Astrocyte of the cerebellum (primary cell): ENCODE data around the gene PAK1.

Experiments
- DNase-seq: peaks from one replicate; pipeline ENCODE4 v3.0.0-alpha.2; 2011; ENCODE audit warnings: low read depth
- H3K4me3 ChIP-seq: 2 replicates; pipeline ENCODE4 v1.5.1; 2011; ENCODE audit warnings: mild to moderate bottlenecking, low read depth, low read length, moderate library complexity
- CTCF ChIP-seq: IDR thresholded peaks from 2 replicates; pipeline ENCODE4 v1.5.1; 2012; ENCODE audit warnings: low read length, low read depth, moderate library complexity, mild to moderate bottlenecking; ENCODE audit errors: missing control alignments
- in situ Hi-C: cut with HindIII; loops from 2 replicates; pipeline ENCODE4 v1.10.0; 2017; ENCODE audit warnings: low sequenced_read_pairs

The PAK1 gene

DNA sequence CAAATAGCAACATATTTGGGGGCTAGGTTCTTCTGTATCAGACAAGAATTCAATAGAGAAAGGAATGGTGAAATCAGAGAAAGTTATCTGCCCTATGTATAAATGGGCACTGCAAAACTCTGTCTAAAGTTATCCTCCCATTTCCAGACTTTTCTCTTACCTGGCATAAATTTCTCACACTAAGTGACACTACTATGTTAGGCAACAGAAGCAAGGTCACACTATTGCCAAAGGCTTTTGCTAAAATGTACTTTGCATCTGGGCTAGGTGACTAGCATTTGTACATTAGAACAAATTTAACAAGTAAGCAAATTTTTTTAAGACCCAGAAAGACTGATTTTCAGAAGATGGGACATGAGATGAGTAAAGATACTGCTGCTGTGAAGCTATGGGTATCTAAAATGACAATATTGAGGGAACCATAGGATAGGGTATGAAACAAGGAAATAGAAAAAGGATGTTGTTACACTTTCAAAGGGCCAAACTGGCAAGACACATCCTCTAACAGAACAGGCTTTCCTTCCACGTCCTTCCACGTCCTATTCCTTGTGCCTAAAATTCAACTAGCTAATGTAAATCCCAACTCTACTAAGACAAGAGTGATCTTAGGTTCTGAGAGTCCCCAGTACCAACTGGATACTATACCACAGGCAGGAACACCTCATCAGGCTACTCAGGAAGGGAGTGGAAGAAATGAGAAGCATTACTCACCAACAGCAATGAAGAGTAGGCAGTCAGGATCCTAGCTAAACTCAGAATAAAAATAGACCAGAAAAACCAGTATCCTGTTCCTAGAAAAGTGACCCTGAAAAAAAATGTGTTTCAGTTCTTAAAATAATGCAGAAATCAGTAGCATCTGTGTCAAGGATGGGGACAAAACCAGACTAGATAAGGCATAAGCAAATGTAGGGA lies 195.0 kb downstream of the PAK1 start:
- no peak for TF ChIP-seq CTCF
- DNase-seq = no peak
- H3K4me3 ChIP-seq = no peak overlapping the region
- in situ Hi-C loops = no loop called here

DNA sequence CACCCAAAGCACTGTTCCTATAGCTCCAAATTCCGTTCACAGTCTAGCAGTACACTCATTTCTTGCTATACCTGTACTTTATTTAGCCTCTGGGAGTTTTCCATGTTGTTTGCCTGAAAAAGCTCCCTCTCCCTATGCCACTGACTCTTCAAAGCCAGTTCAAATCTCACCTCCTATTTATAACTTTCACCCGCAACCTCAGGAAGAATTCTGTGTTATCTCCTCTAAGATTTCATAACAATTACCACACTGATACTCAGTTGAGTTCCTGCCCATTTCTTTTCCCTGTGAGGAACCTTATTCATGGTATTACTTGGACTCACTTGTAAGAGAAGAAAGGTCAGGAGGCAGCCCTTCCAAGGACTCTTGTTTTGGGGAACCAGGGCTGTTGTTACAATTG lies 197.6 kb downstream of the PAK1 start:
- no peak for TF ChIP-seq CTCF

More for the DNA sequence above, 197.6 kb downstream of the PAK1 start:
- in situ Hi-C loops = no loop called here
- DNase-seq = no peak
- H3K4me3 ChIP-seq = no peak overlapping the region
